Neural cell (in vitro differentiated cells): ENCODE results near the gene TPD52L2.

Experiments used
- CTCF ChIP-seq: fragments of 450-650 bp; IDR thresholded peaks from 2 replicates; pipeline ENCODE4 v1.5.1; 2014; ENCODE audit warnings: antibody characterized with exemption, mild to moderate bottlenecking, moderate library complexity; ENCODE audit not compliant: poor library complexity, severe bottlenecking
- EZH2 ChIP-seq: fragments of 200-600, 300-800 bp; shearing (Covaris generic), sonication (generic); IDR thresholded peaks from 2 replicates; pipeline ENCODE4 v1.6.1; 2014; ENCODE audit warnings: antibody characterized with exemption, low read length, borderline replicate concordance, mild to moderate bottlenecking; ENCODE audit not compliant: insufficient read depth, poor library complexity, severe bottlenecking
- POLR2AphosphoS5 ChIP-seq: IDR thresholded peaks from 2 replicates; pipeline ENCODE4 v1.6.1; 2012
- TAF1 ChIP-seq: IDR thresholded peaks from 2 replicates; pipeline ENCODE4 v1.6.1; 2012; ENCODE audit warnings: low read depth

- TF ChIP-seq CTCF (no peak), EZH2 (no peak), POLR2AphosphoS5 (no peak), TAF1 (no peak)
These were observed 75.0 kb downstream of the TPD52L2 start for GRCh38 chr20:63940071-63940471.
